HEK293 (cell line): ENCODE results near the gene EIF4B.

Source experiments
- CTCF ChIA-PET: fragments of 350-600 bp; formaldehyde crosslinking; extraction: SDS; loops from one replicate; lab custom pipeline; 2021; ENCODE audit warnings: antibody characterized with exemption; lab: Yijun Ruan, JAX
- POLR2A ChIA-PET: fragments of 300-600 bp; formaldehyde crosslinking; extraction: SDS; loops from one replicate; lab custom pipeline; 2020; ENCODE audit warnings: antibody characterized with exemption, inconsistent platforms; lab: Yijun Ruan, JAX
- H3K27ac ChIP-seq: fragments of 200-500 bp; sonication (Bioruptor generic); 2 replicates; pipeline ENCODE4 v1.5.1; 2014; ENCODE audit warnings: low read depth, low read length, control low read depth, inconsistent platforms; ENCODE audit errors: extremely low read depth
- H3K36me3 ChIP-seq, 2 experiments: fragments of 200-500 bp in 1 of 2; sonication (Bioruptor generic) in 1 of 2; 1 replicate in 1 of 2; 2 replicates in 1 of 2; pipeline ENCODE4 v1.5.1; 2014 to 2017; ENCODE audit warnings: inconsistent platforms in 2 of 2, low read length in 2 of 2; ENCODE audit not compliant: control insufficient read depth in 2 of 2, insufficient read depth in 1 of 2
- H3K4me1 ChIP-seq: fragments of 200-500 bp; sonication (Bioruptor generic); 2 replicates; pipeline ENCODE4 v1.5.1; 2014; ENCODE audit warnings: mild to moderate bottlenecking, low read length, inconsistent platforms; ENCODE audit not compliant: control insufficient read depth, insufficient read depth
- H3K4me3 ChIP-seq: 2 replicates; pipeline ENCODE4 v1.5.1; 2011; ENCODE audit warnings: low read depth, mild to moderate bottlenecking, control low read depth, low read length, moderate library complexity
- H3K9me3 ChIP-seq: fragments of 200-500 bp; sonication (Bioruptor generic); 2 replicates; pipeline ENCODE4 v1.5.1; 2014; ENCODE audit warnings: low read depth, low read length, inconsistent platforms; ENCODE audit not compliant: control insufficient read depth, insufficient read depth
- AEBP2 ChIP-seq: fragments of 450-650 bp; formaldehyde crosslinking; IDR thresholded peaks from 2 replicates; pipeline ENCODE4 v1.5.1; 2016; ENCODE audit warnings: missing biosample characterization, missing genetic modification characterization, borderline replicate concordance
- FEZF1 ChIP-seq: fragments of 450-650 bp; formaldehyde crosslinking; IDR thresholded peaks from 2 replicates; pipeline ENCODE4 v1.5.1; 2016; ENCODE audit warnings: missing biosample characterization, missing genetic modification characterization
- GLIS1 ChIP-seq: fragments of 450-650 bp; formaldehyde crosslinking; IDR thresholded peaks from 2 replicates; pipeline ENCODE4 v1.5.1; 2016; ENCODE audit warnings: missing biosample characterization, missing genetic modification characterization
- KLF10 ChIP-seq: fragments of 450-650 bp; IDR thresholded peaks from 2 replicates; pipeline ENCODE4 v1.5.1; 2018; ENCODE audit warnings: missing biosample characterization, mild to moderate bottlenecking, missing genetic modification characterization
- MEIS1 ChIP-seq: sonication (generic); formaldehyde crosslinking; IDR thresholded peaks from 2 replicates; pipeline ENCODE4 v1.8.1; 2022; ENCODE audit warnings: missing genetic modification reagents, mild to moderate bottlenecking, borderline replicate concordance
- SCRT1 ChIP-seq: fragments of 450-650 bp; formaldehyde crosslinking; IDR thresholded peaks from 2 replicates; pipeline ENCODE4 v1.5.1; 2016; ENCODE audit warnings: missing biosample characterization, missing genetic modification characterization, borderline replicate concordance
- ZBTB44 ChIP-seq: fragments of 450-650 bp; IDR thresholded peaks from 2 replicates; pipeline ENCODE4 v1.5.1; 2018; ENCODE audit warnings: missing biosample characterization, mild to moderate bottlenecking, missing genetic modification characterization
- ZBTB8A ChIP-seq: fragments of 450-650 bp; formaldehyde crosslinking; IDR thresholded peaks from 2 replicates; pipeline ENCODE4 v1.5.1; 2016; ENCODE audit warnings: missing biosample characterization, missing genetic modification characterization
- ZFP69B ChIP-seq: fragments of 450-650 bp; formaldehyde crosslinking; IDR thresholded peaks from 2 replicates; pipeline ENCODE4 v1.5.1; 2016; ENCODE audit warnings: missing biosample characterization, missing genetic modification characterization
- ZNF114 ChIP-seq: fragments of 450-650 bp; formaldehyde crosslinking; IDR thresholded peaks from 2 replicates; pipeline ENCODE4 v1.5.0; 2017; ENCODE audit warnings: missing biosample characterization, missing genetic modification characterization
- ZNF157 ChIP-seq: fragments of 450-650 bp; formaldehyde crosslinking; IDR thresholded peaks from 2 replicates; pipeline ENCODE4 v1.5.1; 2016; ENCODE audit warnings: missing biosample characterization, missing genetic modification characterization
- ZNF19 ChIP-seq: fragments of 450-650 bp; formaldehyde crosslinking; IDR thresholded peaks from 2 replicates; pipeline ENCODE4; 2016; ENCODE audit warnings: missing biosample characterization, missing genetic modification characterization, low read depth
- ZNF248 ChIP-seq: fragments of 450-650 bp; formaldehyde crosslinking; IDR thresholded peaks from 2 replicates; pipeline ENCODE4 v1.5.1; 2017; ENCODE audit warnings: missing biosample characterization, missing genetic modification characterization
- ZNF280D ChIP-seq: fragments of 450-650 bp; formaldehyde crosslinking; IDR thresholded peaks from 2 replicates; pipeline ENCODE4 v1.5.1; 2016; ENCODE audit warnings: missing biosample characterization, missing genetic modification characterization
- ZNF558 ChIP-seq: fragments of 450-650 bp; formaldehyde crosslinking; IDR thresholded peaks from 2 replicates; pipeline ENCODE4 v1.5.1; 2016; ENCODE audit warnings: missing biosample characterization, missing genetic modification characterization
- ZNF571 ChIP-seq: fragments of 450-650 bp; formaldehyde crosslinking; IDR thresholded peaks from 2 replicates; pipeline ENCODE4 v1.5.0; 2017; ENCODE audit warnings: missing biosample characterization, missing genetic modification characterization
- ZNF707 ChIP-seq: fragments of 450-650 bp; formaldehyde crosslinking; IDR thresholded peaks from 2 replicates; pipeline ENCODE4 v1.5.1; 2016; ENCODE audit warnings: missing biosample characterization, missing genetic modification characterization
- ZSCAN23 ChIP-seq: fragments of 450-650 bp; formaldehyde crosslinking; IDR thresholded peaks from 2 replicates; pipeline ENCODE4 v1.5.1; 2016; ENCODE audit warnings: missing biosample characterization, missing genetic modification characterization
- ZXDB ChIP-seq: fragments of 450-650 bp; formaldehyde crosslinking; IDR thresholded peaks from 2 replicates; pipeline ENCODE4 v1.5.1; 2016; ENCODE audit warnings: missing biosample characterization, missing genetic modification characterization
- TF ChIP-seq, protein P1 (sequence below): fragments of 450-650 bp; formaldehyde crosslinking; IDR thresholded peaks from 2 replicates; pipeline ENCODE4 v1.5.1; 2016; ENCODE audit warnings: missing biosample characterization, missing genetic modification characterization

The EIF4B gene

GRCh38 chr12:53010955-53011354 lies 4.7 kb downstream of the EIF4B start:
- peaks cover 22 to 39% of the 10 kb centered on the region in 2 experiments; a peak in 2 of 3 replicates for H3K36me3 ChIP-seq
- TF ChIP-seq, protein P1, sequence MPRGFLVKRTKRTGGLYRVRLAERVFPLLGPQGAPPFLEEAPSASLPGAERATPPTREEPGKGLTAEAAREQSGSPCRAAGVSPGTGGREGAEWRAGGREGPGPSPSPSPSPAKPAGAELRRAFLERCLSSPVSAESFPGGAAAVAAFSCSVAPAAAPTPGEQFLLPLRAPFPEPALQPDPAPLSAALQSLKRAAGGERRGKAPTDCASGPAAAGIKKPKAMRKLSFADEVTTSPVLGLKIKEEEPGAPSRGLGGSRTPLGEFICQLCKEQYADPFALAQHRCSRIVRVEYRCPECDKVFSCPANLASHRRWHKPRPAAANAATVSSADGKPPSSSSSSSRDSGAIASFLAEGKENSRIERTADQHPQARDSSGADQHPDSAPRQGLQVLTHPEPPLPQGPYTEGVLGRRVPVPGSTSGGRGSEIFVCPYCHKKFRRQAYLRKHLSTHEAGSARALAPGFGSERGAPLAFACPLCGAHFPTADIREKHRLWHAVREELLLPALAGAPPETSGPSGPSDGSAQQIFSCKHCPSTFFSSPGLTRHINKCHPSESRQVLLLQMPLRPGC (tag by site-specific recombination): no peak
- peak; percentile 19; the same call in 1 of the 2 replicates for TF ChIP-seq GLIS1 (tag by site-specific recombination)
- peaks cover 3% of the 10 kb centered on the region for H3K4me1 ChIP-seq
- CTCF ChIA-PET: interaction anchor here (0.6 to 1.7 kb wide), 6 partner anchors 16 to 867 kb away, joined by 3 to 8 read pairs (median 3); no protein-coding TSS in a partner anchor
- POLR2A ChIA-PET: interaction anchor here (1.6 kb wide), 1 partner anchor 36 kb away, joined by 4 read pairs; no protein-coding TSS in a partner anchor
- H3K9me3 ChIP-seq: no peaks in the 10 kb centered on the region
- H3K27ac ChIP-seq: no peak overlapping the region
- no peak overlapping the region for H3K4me3 ChIP-seq

DNA sequence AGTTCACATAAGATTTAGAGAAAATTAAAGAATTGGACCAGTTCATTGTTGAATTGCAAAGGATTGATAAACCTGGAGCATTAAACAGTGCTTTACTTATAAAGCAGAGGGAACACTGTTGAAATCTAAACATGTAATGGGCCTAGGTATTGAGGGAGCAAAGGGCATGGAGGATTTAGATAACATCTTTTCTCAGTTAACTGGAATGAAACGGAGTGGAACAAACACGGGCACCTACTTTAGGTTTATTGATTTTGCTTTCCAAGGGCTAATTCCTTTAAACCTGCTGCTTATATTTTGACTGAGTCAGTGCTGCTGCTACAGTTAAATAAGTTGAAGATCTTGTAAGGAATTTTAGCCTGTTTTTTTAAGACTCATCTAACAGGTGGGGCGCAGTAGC lies 5.6 kb downstream of the EIF4B start:
- Histone ChIP-seq H3K9me3 (no peaks in the 10 kb centered on the region), H3K4me1 (peaks cover 3% of the 10 kb centered on the region), H3K36me3 (peaks cover 30 to 48% of the 10 kb centered on the region in 2 experiments)
- CTCF ChIA-PET: interaction anchor here (0.6 kb wide), 1 partner anchor 126 kb away, joined by 3 read pairs; no protein-coding TSS in a partner anchor
- TF ChIP-seq ZNF280D (no peak), ZFP69B (tag by site-specific recombination) (no peak), ZSCAN23 (no peak), ZBTB8A (tag by site-specific recombination) (0 out of 2 replicates have a peak, but pooled peaks have one; percentile 11), ZNF558 (no peak), ZBTB44 (no peak), ZNF248 (tag by site-specific recombination) (no peak), ZNF707 (tag by site-specific recombination) (no peak), ZNF571 (no peak), ZNF114 (tag by site-specific recombination) (no peak), FEZF1 (tag by site-specific recombination) (no peak), ZNF19 (no peak), MEIS1 (CRISPR knock-in tag) (no peak), KLF10 (tag by site-specific recombination) (no peak), ZXDB (tag by site-specific recombination) (0 out of 2 replicates have a peak, but pooled peaks have one; percentile 14), ZNF157 (no peak), AEBP2 (no peak), SCRT1 (tag by site-specific recombination) (peak; percentile 25; the same call in 1 of the 2 replicates)
- TF ChIP-seq, all 188 proteins: peak for 3
- POLR2A ChIA-PET: interaction anchor here (1.6 kb wide), 1 partner anchor 35 kb away, joined by 4 read pairs; no protein-coding TSS in a partner anchor
- Histone ChIP-seq H3K27ac (peak overlapping the region; percentile 4; the same call in 1 of the 2 replicates), H3K4me3 (no peak overlapping the region)
